Measurements from ENCODE around the gene MAML3.

DNA sequence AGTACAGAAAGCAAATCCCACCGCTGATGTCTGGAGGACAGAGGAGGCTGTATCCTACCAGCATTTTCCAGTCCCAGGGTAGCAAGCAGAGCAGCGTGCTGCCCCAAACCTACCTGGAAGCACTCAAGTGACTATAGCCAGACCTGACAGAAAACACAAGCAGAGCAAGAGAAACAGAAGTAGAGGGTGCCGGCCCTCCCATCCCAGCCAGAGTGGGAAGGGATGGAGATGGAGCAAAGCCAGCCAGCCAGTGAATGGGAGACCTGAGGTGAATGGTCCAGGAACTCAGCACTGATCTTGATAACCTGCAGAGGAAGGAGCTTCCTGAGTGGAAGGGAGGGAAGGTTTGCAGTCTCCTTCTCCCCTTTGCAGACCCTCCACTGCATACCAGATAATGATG, 185.2 kb downstream of the MAML3 start:
- TF ChIP-seq, protein P1, sequence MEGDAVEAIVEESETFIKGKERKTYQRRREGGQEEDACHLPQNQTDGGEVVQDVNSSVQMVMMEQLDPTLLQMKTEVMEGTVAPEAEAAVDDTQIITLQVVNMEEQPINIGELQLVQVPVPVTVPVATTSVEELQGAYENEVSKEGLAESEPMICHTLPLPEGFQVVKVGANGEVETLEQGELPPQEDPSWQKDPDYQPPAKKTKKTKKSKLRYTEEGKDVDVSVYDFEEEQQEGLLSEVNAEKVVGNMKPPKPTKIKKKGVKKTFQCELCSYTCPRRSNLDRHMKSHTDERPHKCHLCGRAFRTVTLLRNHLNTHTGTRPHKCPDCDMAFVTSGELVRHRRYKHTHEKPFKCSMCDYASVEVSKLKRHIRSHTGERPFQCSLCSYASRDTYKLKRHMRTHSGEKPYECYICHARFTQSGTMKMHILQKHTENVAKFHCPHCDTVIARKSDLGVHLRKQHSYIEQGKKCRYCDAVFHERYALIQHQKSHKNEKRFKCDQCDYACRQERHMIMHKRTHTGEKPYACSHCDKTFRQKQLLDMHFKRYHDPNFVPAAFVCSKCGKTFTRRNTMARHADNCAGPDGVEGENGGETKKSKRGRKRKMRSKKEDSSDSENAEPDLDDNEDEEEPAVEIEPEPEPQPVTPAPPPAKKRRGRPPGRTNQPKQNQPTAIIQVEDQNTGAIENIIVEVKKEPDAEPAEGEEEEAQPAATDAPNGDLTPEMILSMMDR (IDR thresholded peaks at IDR 0.05; ENCODE audit: low read depth, low read length, poor library complexity, severe bottlenecking) = no peak
- TF ChIP-seq EZH2phosphoT487 (IDR thresholded peaks at IDR 0.05; ENCODE audit: borderline replicate concordance, low read length) = no peak

All from DOHH2 (cell line).